Measurements from ENCODE around the gene MYO10. TPM values are rescaled to one million over a fixed set of nuclear protein-coding genes. Genes with fewer than 3 reads are reported as not detected.
"Not testable (repeated sequence)": the region's sequence is repeated elsewhere in the genome, so short reads cannot be mapped to it uniquely, and the experiment has no call there.

The MYO10 gene
- total RNA-seq, 4 donors from 2014 or later, result 30.6 to 55.9 (median 38.2) TPM

DNA sequence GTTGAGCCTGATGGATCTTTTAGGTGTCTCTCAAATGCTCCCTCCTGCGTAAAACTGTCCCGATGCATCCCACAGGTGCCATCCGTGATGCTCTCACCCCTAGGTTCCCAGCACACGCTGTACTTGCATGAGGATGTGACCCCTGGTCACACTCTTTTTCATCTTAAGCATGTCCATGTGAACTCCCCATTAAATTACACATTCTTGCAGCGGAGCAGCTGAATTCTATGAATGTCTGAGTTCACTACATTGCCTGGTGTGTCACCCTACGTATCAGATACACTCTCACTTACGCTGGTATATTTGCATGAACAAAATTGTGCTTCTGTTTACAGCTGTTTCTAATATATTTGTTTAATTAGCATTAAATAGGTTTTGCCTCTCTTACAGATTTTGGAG lies 214.0 kb downstream of the MYO10 start:
- Histone ChIP-seq H3K4me1 (no peaks in the 10 kb centered on the region), H3K27ac (no peak overlapping the region), H3K4me3 (no peak overlapping the region), H3K9me3 (no peaks in the 10 kb centered on the region), H3K27me3 (no peaks in the 10 kb centered on the region), H3K36me3 (no peaks in the 10 kb centered on the region)
- TF ChIP-seq EP300 (IDR thresholded peaks at IDR 0.05) (no peak), POLR2A (IDR thresholded peaks at IDR 0.05) (no peak)
- TF ChIP-seq, protein P1, sequence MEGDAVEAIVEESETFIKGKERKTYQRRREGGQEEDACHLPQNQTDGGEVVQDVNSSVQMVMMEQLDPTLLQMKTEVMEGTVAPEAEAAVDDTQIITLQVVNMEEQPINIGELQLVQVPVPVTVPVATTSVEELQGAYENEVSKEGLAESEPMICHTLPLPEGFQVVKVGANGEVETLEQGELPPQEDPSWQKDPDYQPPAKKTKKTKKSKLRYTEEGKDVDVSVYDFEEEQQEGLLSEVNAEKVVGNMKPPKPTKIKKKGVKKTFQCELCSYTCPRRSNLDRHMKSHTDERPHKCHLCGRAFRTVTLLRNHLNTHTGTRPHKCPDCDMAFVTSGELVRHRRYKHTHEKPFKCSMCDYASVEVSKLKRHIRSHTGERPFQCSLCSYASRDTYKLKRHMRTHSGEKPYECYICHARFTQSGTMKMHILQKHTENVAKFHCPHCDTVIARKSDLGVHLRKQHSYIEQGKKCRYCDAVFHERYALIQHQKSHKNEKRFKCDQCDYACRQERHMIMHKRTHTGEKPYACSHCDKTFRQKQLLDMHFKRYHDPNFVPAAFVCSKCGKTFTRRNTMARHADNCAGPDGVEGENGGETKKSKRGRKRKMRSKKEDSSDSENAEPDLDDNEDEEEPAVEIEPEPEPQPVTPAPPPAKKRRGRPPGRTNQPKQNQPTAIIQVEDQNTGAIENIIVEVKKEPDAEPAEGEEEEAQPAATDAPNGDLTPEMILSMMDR (IDR thresholded peaks at IDR 0.05), result no peak
- no peak for DNase-seq (ENCODE audit: low spot score in 2 of 2)
- WGBS, 2 donors, result 78 to 91% methylated on average over 7 of the region's 7 CpGs

DNA sequence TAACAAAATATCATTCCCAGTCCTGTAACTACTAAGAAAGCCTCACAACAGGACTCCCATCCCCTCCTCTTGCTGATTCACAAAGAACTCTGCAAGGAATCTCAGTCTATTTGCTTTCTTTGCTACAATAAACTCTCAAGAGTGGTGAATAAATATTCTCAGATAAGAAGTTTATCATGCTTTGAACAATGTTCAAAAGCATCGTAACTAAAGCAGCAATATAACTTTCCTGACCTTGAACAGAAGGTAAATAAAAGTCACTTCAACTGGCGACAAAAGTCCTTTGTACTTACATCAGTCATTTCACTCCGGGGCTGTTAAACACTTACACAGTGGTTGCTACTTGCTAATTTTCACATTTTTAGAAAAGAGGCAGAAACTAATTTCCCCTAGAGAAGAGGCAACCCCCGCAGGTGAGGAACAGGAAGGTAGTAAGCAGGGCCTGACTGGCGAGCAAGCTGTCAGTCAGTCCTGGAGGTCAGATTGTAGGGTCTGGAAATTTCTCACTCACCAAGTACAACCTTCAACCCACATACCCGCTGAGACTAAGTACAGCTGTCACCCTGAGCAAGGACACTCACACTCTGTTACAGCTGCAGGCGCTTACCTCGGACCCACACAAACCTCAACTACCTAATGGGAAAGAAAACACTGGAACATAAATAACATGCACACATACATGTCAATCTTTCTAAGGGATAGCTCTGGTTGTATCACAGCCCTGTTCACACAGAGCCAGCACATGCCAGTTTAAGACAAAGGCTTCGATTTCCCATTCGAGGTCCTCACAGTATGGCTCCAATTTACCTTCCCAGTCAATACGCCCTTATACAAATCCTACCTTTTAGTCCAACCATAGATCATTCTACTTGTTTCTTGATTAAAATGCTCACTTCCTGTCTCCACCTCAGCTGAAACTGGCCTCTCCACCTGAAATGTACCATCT lies 214.7 kb downstream of the MYO10 start:
- no peaks in the 10 kb centered on the region for H3K4me1 ChIP-seq
- 64 to 73% methylated on average over 11 of the region's 11 CpGs for WGBS, 2 donors
- DNase-seq (ENCODE audit: low spot score in 2 of 2), result no peak
- H3K9me3 ChIP-seq, result no peaks in the 10 kb centered on the region
- TF ChIP-seq POLR2A (IDR thresholded peaks at IDR 0.05), result no peak
- no peak for TF ChIP-seq EP300 (IDR thresholded peaks at IDR 0.05)
- H3K27ac ChIP-seq, result no peak overlapping the region
- no peaks in the 10 kb centered on the region for H3K27me3 ChIP-seq
- H3K36me3 ChIP-seq, result no peaks in the 10 kb centered on the region
- no peak overlapping the region for H3K4me3 ChIP-seq

DNA sequence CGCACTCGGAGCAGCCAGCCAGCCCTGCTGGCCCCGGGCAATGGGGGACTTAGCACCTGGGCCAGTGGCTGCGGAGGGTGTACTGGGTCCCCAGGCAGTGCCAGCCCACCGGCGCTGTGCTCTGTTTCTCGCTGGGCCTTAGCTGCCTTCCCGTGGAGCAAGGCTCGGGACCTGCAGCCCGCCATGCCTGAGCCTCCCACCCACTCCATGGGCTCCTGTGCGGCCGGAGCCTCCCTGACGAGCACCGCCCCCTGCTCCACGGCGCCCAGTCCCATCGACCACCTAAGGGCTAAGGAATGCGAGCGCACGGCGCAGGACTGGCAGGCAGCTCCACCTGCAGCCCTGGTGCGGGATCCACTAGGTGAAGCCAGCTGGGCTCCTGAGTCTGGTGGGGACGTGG lies 218.1 kb downstream of the MYO10 start:
- not testable (repeated sequence) for DNase-seq (ENCODE audit: low spot score in 2 of 2); H3K4me3 ChIP-seq; H3K36me3 ChIP-seq; H3K27me3 ChIP-seq; H3K9me3 ChIP-seq; H3K27ac ChIP-seq; H3K4me1 ChIP-seq
- WGBS, 2 donors, result 93 to 97% methylated on average over 12 to 19 of the region's 23 CpGs

DNA sequence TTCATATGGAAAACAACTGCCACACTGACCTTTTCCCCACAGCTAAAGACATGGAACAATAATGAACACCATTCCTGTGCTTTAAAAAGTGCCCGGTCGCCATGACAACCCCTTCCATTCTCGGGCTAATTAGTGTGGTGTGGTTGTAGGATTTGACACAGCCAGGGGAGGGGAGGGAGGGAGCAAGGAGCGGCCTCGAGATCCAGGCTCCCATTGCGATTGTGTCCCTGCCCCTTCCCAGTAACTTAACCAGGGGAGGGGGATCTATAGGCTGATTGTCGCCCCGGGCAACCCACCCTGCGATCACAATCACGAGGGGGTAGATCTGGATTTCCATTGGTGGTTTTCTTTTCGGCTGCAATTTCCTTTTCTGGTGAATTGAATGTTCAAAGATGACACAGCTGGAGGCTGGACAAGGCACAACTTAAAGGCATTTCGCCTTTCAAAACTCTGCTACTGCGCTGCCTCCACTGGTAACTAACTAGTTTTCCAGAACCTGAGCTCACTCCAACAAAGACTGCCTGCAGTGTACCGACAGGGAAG lies 222.6 kb downstream of the MYO10 start:
- Histone ChIP-seq H3K4me3 (peak overlapping the region in 3 of 4 donors; percentile 21 to 41 (median 28)), H3K9me3 (no peaks in the 10 kb centered on the region), H3K36me3 (peaks cover 0 to 18% (median 0%) of the 10 kb centered on the region in 3 donors), H3K27me3 (no peaks in the 10 kb centered on the region), H3K4me1 (peaks cover 0 to 21% (median 1%) of the 10 kb centered on the region in 4 donors), H3K27ac (peak overlapping the region in 2 of 4 donors; percentile 52 to 57)
- peak in 1 of 2 donors; percentile 15 for DNase-seq (ENCODE audit: low spot score in 2 of 2)
- TF ChIP-seq, protein P1 (IDR thresholded peaks at IDR 0.05), result no peak
- TF ChIP-seq EP300 (IDR thresholded peaks at IDR 0.05), result no peak
- TF ChIP-seq POLR2A (IDR thresholded peaks at IDR 0.05), result no peak
- 12 to 13% methylated on average over 14 of the region's 14 CpGs for WGBS, 2 donors

DNA sequence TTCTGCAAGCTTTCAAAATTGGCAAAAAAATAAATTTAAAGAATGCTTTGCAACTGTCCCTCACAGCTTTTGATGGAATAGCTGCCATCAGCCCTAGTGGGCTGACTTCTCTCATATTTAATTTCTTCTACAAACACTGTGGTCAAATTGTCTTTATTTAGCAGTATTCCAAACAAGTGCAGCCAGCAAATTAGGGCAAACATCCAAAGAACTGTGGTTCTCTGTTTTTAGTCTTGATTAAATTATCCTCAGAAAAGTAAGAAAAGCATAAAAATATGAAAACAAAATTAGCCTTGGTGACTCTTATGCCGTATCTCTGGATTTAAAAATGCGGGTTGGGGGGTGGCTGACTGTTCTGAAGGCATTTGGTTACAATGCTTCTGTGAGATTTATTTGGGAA lies 223.5 kb downstream of the MYO10 start:
- Histone ChIP-seq H3K4me3 (no peak overlapping the region), H3K4me1 (peaks cover 0 to 21% (median 1%) of the 10 kb centered on the region in 4 donors), H3K27me3 (no peaks in the 10 kb centered on the region), H3K9me3 (no peaks in the 10 kb centered on the region), H3K27ac (peak overlapping the region in 1 of 4 donors; percentile 57), H3K36me3 (peaks cover 0 to 26% (median 0%) of the 10 kb centered on the region in 3 donors)
- TF ChIP-seq EP300 (IDR thresholded peaks at IDR 0.05) (no peak), POLR2A (IDR thresholded peaks at IDR 0.05) (no peak)
- TF ChIP-seq, protein P1 (IDR thresholded peaks at IDR 0.05), result no peak
- DNase-seq (ENCODE audit: low spot score in 2 of 2), result no peak
- WGBS, 2 donors, result 13 to 17% methylated on average over 2 of the region's 2 CpGs

DNA sequence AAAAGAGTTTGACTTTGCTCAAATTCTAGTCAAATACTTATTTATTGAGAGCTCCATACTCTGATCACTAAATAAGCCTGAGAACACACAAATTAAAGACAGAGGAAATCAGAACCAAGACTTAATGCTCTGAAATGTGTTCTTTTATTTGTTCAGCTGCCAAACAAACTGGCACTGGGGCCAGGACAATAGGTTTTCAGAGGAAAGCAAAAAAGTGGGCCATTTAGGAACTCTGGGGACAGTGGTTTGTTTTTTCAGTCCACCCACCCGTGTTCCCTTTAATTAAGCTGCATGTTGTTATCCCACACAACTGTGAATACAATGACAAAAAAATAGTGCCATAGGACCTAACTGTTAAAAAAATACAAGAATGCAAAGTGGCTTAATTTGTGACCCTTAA lies 223.9 kb downstream of the MYO10 start:
- Histone ChIP-seq H3K9me3 (no peaks in the 10 kb centered on the region), H3K27ac (peak overlapping the region in 1 of 4 donors; percentile 57), H3K4me1 (peaks cover 0 to 21% (median 1%) of the 10 kb centered on the region in 4 donors), H3K4me3 (no peak overlapping the region), H3K27me3 (no peaks in the 10 kb centered on the region), H3K36me3 (peaks cover 0 to 29% (median 0%) of the 10 kb centered on the region in 3 donors)
- DNase-seq (ENCODE audit: low spot score in 2 of 2), result no peak
- WGBS, 2 donors, result 16 to 28% methylated on average over 1 of the region's 1 CpG
- TF ChIP-seq, protein P1 (IDR thresholded peaks at IDR 0.05), result no peak
- TF ChIP-seq EP300 (IDR thresholded peaks at IDR 0.05) (no peak), POLR2A (IDR thresholded peaks at IDR 0.05) (no peak)

All from tibial nerve (tissue), 4 donors.